ENCODE data around the gene TWF2. TPM values are rescaled to one million over a fixed set of nuclear protein-coding genes. Genes with fewer than 3 reads are reported as not detected.

TWF2 gene
- total RNA-seq, 2 experiments from 2014 or later, result 118 to 119 TPM

DNA sequence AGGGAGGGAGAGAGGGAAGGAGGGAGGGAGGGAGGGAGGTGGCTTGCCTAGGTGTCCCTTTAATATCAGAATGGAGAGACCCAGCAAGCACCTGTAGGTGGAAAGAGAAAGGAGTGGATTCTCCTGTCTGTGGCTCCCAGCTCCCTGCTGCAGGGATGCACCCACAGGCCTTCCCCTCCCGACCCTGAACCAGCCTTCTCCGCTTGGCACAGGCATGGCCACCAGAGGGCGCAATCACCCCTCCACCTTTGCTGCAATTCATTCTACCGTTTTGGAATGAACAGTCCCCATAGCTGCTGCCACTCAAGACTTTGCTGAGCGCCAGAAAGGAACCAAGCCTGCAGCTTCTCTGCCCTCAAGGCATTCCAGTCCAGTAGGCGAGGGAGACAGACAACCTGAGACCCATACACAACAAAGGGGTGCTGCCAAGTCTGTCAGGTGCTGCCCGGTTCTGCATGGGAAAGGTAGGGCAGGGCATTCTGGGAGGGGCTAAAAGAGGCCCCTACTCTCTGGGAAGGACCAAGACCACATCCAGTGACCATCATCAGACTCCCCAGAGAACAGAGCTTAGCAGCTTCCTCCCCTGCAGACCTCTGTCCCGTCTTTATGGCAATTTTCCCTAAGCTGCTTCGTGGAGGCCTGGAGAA is 18.5 kb downstream of the TWF2 start:
- DNase-seq, result peak; percentile 91
- H3K27me3 Mint-ChIP-seq, result no peaks in the 10 kb centered on the region
- peaks cover 9% of the 10 kb centered on the region for H3K36me3 Mint-ChIP-seq (ENCODE audit: low read depth)
- H3K9me3 Mint-ChIP-seq, result no peaks in the 10 kb centered on the region
- ChIA-PET CTCF (interaction anchor here (0.6 to 7.3 kb wide), 38 partner anchors 10 to 551 kb away, joined by 3 to 138 read pairs (median 5); partner anchors contain the start of genes ABHD14B, POC1A, PPM1M and TWF2), POLR2A (interaction anchor here (1.0 to 11.1 kb wide), 14 partner anchors 11 to 226 kb away, joined by 3 to 121 read pairs (median 6); partner anchors contain the start of genes GLYCTK, POC1A, PPM1M and TWF2)
- peak overlapping the region; percentile 50 for H3K4me3 Mint-ChIP-seq
- peaks cover 91% of the 10 kb centered on the region for H3K4me1 Mint-ChIP-seq
- H3K27ac Mint-ChIP-seq, result peak overlapping the region; percentile 79

DNA sequence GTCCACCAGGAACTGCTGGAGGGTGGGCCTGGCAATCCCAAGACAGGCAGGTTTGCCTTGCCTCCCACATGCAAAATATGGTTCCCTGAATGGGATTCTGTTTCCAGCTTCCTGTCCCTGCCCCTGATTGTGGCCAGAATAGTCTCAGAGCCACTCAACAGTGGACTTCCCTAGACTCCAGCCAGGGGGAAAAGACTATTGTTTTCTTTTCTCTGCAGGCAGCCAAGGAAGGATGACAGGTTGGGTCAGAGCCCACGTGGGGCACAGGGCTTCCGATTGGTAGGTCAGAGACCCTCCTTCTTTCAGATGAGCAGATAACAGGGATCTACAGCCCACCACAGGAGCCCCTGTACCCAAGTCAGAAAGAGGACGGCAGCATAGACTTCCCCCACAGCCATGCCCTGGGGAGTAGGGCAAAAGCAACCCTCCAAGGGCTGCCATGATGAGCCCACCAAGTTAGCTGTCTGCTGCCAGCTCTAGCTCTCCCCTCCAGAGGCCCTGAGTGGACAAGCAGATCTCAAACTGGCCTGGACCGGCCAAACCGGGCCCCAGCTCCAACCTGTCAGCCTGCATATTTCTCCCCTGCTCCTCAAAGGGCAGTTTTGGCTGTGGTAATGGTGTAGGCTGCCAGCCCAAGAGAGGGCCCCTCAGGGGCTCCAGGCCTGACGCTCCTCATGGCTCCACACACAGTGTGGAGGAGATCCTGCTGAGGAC is 19.9 kb downstream of the TWF2 start:
- H3K4me3 Mint-ChIP-seq, result peak overlapping the region; percentile 41
- H3K36me3 Mint-ChIP-seq (ENCODE audit: low read depth), result peaks cover 23% of the 10 kb centered on the region
- H3K27ac Mint-ChIP-seq, result peak overlapping the region; percentile 97
- DNase-seq, result no peak
- peaks cover 92% of the 10 kb centered on the region for H3K4me1 Mint-ChIP-seq
- no peaks in the 10 kb centered on the region for H3K9me3 Mint-ChIP-seq
- ChIA-PET POLR2A (interaction anchor here (0.7 to 11.1 kb wide), 8 partner anchors 12 to 161 kb away, joined by 3 to 121 read pairs (median 6); partner anchors contain the start of genes GLYCTK, POC1A, TWF2 and WDR82), CTCF (interaction anchor here (0.7 to 7.3 kb wide), 19 partner anchors 9 to 557 kb away, joined by 3 to 138 read pairs (median 12); partner anchors contain the start of genes TWF2 and WDR82)
- H3K27me3 Mint-ChIP-seq, result no peaks in the 10 kb centered on the region

DNA sequence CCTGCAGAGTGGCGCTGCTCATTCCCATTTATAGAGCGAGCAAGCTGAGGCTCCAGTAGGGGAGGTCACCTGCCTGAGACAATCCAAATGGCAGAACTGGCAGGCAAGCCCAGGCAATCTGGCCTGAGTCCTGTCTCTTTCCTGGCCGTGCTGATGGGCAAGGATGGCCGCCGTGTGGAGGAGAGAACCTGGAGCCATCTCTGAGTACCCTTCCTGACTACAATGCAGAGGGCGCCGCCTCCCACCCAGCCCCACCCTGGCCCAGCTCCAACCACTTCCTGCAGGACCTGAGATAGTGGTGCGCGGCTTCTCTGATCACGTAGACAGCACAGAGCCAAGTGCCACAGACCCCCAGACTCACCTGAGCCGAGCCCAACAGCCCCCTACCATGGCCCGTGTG is 20.5 kb downstream of the TWF2 start:
- Mint-ChIP-seq H3K4me3 (peak overlapping the region; percentile 65), H3K27ac (peak overlapping the region; percentile 97), H3K4me1 (peaks cover 89% of the 10 kb centered on the region), H3K36me3 (ENCODE audit: low read depth) (peaks cover 29% of the 10 kb centered on the region), H3K9me3 (no peaks in the 10 kb centered on the region), H3K27me3 (no peaks in the 10 kb centered on the region)
- ChIA-PET CTCF (interaction anchor here (0.6 to 7.3 kb wide), 12 partner anchors 8 to 197 kb away, joined by 3 to 138 read pairs (median 10); partner anchors contain the start of gene WDR82), POLR2A (interaction anchor here (1.2 to 11.1 kb wide), 5 partner anchors 13 to 162 kb away, joined by 3 to 121 read pairs (median 5); partner anchors contain the start of genes DUSP7, TWF2 and WDR82)
- DNase-seq, result peak; percentile 71

DNA sequence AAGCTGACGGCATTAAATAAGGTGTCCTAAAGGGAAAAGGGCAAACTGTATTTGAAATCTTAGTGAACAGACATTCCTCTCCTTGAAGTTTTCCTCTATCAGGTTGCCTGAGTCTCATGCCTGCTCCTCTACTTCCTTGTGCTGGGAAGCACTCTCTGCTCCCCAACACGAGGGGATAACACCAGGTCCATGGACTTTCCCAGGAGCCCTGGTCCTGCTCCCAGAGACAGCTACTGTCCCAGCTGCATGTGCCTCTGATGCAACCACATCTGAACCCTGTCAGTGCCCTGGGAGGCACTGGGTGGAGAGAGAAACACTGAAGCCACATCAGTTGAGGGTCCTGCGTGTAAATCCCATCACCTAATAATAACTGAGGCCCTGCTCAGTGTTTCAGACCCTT is 20.9 kb downstream of the TWF2 start:
- Mint-ChIP-seq H3K4me1 (peaks cover 86% of the 10 kb centered on the region), H3K4me3 (peak overlapping the region; percentile 65), H3K27me3 (no peaks in the 10 kb centered on the region), H3K9me3 (no peaks in the 10 kb centered on the region), H3K36me3 (ENCODE audit: low read depth) (peaks cover 32% of the 10 kb centered on the region), H3K27ac (peak overlapping the region; percentile 97)
- CTCF ChIA-PET, result interaction anchor here (0.5 to 7.3 kb wide), 12 partner anchors 8 to 419 kb away, joined by 3 to 138 read pairs (median 7); partner anchors contain the start of gene WDR82
- POLR2A ChIA-PET, result interaction anchor here (1.2 to 11.1 kb wide), 5 partner anchors 13 to 161 kb away, joined by 3 to 121 read pairs (median 5); partner anchors contain the start of genes DUSP7, TWF2 and WDR82
- DNase-seq, result no peak

DNA sequence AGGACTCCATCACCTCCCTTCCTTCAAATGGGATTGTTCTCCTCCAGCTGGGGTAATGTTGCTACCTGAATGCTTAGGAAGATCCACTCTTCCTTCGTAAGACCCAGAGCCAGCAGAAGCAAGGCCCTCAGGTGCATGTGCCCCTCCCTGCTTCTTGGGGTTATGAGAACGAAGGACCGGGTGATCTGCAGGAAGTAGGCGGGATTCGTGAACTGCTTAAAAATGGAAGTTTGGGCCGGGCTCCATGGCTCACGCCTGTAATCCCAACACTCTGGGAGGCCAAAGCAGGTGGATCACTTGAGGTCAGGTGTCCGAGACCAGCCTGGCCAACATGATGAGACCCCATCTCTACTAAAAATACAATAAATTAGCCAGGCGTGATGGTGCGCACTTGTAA is 21.6 kb downstream of the TWF2 start:
- no peaks in the 10 kb centered on the region for H3K27me3 Mint-ChIP-seq
- peaks cover 38% of the 10 kb centered on the region for H3K36me3 Mint-ChIP-seq (ENCODE audit: low read depth)
- peak overlapping the region; percentile 65 for H3K4me3 Mint-ChIP-seq
- no peaks in the 10 kb centered on the region for H3K9me3 Mint-ChIP-seq
- ChIA-PET CTCF (interaction anchor here (0.5 to 7.3 kb wide), 8 partner anchors 7 to 419 kb away, joined by 3 to 138 read pairs (median 10); partner anchors contain the start of gene WDR82), POLR2A (interaction anchor here (0.7 to 11.1 kb wide), 13 partner anchors 12 to 221 kb away, joined by 3 to 121 read pairs (median 3); partner anchors contain the start of genes DUSP7, RPL29, TWF2 and WDR82)
- H3K27ac Mint-ChIP-seq, result peak overlapping the region; percentile 97
- peaks cover 81% of the 10 kb centered on the region for H3K4me1 Mint-ChIP-seq
- peak; percentile 33 for DNase-seq

DNA sequence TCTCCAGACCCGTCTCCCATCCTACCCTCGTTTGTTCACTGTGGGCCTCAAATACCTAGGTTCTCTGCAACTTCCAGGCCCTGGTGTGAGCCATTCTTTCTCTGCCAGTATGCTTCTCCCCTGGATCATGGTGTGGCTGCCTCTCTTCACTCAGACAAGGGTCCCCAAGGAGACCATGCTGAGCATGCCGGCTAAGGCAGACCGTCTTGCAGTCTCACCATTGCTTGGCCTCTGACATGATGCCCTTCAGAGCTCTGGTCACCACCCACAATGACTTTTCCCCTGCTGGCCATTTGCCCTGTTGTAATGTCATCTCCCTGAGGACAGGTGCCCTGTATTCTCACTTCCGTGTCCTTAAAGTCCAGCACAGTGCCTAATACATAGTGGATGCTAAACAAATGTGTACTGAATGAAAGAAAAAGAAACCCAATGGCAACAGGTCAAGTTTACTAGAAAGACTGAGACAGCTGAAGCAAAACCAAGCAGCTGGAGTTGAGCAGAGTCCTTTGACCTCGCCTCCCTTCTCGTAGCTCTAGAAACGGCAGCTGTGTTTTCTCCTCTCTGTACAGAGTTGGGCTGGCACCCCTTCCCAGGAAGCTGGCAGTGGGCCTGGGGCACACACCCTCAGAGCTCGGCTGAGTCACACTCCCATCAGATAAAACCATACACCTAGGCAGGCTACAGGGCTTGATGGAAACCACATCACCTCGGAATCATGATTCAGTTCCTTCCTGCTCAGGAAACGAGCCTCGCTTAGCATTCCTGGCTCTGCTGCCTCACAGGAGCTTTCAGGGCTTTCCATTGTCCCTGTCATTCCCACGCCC is 22.2 kb downstream of the TWF2 start:
- Mint-ChIP-seq H3K27ac (peak overlapping the region; percentile 97), H3K4me1 (peaks cover 77% of the 10 kb centered on the region), H3K4me3 (peak overlapping the region; percentile 65), H3K9me3 (no peaks in the 10 kb centered on the region), H3K36me3 (ENCODE audit: low read depth) (peaks cover 44% of the 10 kb centered on the region), H3K27me3 (no peaks in the 10 kb centered on the region)
- POLR2A ChIA-PET, result interaction anchor here (0.5 to 11.1 kb wide), 14 partner anchors 14 to 234 kb away, joined by 3 to 121 read pairs (median 3); partner anchors contain the start of genes DUSP7, RPL29, TWF2 and WDR82
- DNase-seq, result peak; percentile 64
- CTCF ChIA-PET, result interaction anchor here (1.0 to 7.3 kb wide), 6 partner anchors 10 to 163 kb away, joined by 3 to 138 read pairs (median 6); no protein-coding TSS in a partner anchor

DNA sequence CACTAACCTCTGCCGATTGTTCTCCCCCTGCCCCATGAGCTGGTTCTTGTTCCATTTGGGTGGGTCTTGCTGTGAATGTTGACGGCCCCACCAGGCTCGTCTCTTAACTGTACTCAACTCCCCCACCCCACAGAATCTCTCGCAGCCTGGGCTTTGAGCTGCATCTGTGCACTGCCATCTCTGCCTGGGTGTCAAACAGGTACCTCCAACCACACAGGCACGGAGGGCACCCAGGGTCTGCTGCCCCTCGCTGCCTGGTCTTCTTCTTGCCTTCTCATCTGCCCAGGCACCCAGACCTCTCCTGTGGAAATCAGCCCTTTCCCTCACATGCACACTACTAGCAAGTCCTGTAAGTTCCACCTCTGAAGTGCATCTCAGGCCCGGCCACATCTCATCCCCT is 23.6 kb downstream of the TWF2 start:
- peaks cover 63% of the 10 kb centered on the region for H3K4me1 Mint-ChIP-seq
- no peaks in the 10 kb centered on the region for H3K27me3 Mint-ChIP-seq
- H3K27ac Mint-ChIP-seq, result peak overlapping the region; percentile 65
- no peak overlapping the region for H3K4me3 Mint-ChIP-seq
- H3K9me3 Mint-ChIP-seq, result no peaks in the 10 kb centered on the region
- no peak for DNase-seq
- ChIA-PET POLR2A (interaction anchor here (0.8 to 1.1 kb wide), 2 partner anchors 10 to 62 kb away, joined by 3 read pairs; no protein-coding TSS in a partner anchor), CTCF (no interaction called here)
- peaks cover 58% of the 10 kb centered on the region for H3K36me3 Mint-ChIP-seq (ENCODE audit: low read depth)

DNA sequence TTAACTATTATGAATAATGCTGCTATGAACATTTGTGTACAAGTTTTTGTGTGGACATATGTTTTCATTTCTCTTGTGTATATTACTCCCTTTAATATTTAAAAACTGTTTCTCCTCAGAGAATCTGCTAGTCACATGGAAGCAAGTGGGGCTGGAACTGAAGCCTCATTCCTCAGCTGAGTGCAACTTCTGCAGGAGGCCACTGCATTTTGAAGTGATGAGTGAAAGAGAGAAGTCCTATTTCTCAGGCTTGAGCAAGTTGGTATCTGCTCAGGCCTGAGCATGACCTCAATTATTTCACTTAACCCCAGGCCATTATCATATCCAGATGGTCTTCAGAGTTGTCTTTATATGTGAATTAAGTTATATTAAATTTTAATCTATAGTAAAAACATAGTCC is 25.1 kb downstream of the TWF2 start:
- H3K4me1 Mint-ChIP-seq, result peaks cover 50% of the 10 kb centered on the region
- H3K9me3 Mint-ChIP-seq, result no peaks in the 10 kb centered on the region
- no peak overlapping the region for H3K27ac Mint-ChIP-seq
- H3K4me3 Mint-ChIP-seq, result no peak overlapping the region
- DNase-seq, result no peak
- H3K27me3 Mint-ChIP-seq, result no peaks in the 10 kb centered on the region
- peaks cover 70% of the 10 kb centered on the region for H3K36me3 Mint-ChIP-seq (ENCODE audit: low read depth)
- POLR2A ChIA-PET, result no interaction called here
- CTCF ChIA-PET, result no interaction called here

DNA sequence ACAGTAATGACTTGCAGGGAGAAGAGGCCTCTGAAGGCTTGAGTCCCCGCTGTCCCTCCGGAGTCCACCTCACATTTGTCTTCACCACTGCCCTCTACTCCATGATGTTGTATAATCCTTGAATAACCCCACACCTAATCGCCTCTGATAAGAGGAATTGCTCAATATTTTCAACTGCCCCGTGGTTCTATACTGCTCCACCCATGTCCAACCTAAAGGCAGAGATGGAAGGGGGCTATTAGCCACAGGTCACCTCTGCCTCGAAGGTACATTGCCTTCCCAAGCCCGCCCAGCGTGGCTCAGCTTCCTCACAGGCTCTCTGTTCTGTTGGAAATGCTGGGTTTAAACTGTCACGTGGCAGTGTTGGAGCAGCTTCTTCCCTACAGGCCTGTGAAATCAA is 26.0 kb downstream of the TWF2 start:
- Mint-ChIP-seq H3K27me3 (no peaks in the 10 kb centered on the region), H3K27ac (no peak overlapping the region), H3K36me3 (ENCODE audit: low read depth) (peaks cover 79% of the 10 kb centered on the region), H3K9me3 (no peaks in the 10 kb centered on the region), H3K4me3 (no peak overlapping the region), H3K4me1 (peaks cover 41% of the 10 kb centered on the region)
- CTCF ChIA-PET, result interaction anchor here (5.9 kb wide), 1 partner anchor 8 kb away, joined by 43 read pairs; no protein-coding TSS in a partner anchor
- DNase-seq, result no peak
- POLR2A ChIA-PET, result no interaction called here

DNA sequence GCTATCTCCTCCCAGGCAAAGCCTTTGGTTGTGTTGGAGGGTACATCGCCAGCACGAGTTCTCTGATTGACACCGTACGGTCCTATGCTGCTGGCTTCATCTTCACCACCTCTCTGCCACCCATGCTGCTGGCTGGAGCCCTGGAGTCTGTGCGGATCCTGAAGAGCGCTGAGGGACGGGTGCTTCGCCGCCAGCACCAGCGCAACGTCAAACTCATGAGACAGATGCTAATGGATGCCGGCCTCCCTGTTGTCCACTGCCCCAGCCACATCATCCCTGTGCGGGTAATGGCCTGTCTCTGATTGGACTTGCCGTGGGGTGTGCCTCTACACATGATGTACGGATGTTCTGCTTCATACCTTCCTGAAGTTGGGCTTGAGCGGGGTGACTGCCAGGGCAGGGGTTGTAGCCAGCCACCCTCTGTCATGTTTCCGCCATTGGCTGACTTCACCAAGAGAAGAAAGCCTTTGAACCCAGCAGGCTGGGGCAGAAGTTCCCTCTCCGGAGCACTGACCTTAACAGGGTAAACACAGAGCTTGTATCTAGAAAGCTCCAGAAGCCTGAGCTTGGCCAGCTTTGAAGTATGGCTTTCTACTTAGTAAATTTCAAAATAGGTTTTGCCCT is 27.6 kb downstream of the TWF2 start:
- no peak overlapping the region for H3K4me3 Mint-ChIP-seq
- ChIA-PET CTCF (interaction anchor here (1.4 to 5.9 kb wide), 2 partner anchors 9 to 21 kb away, joined by 3 to 43 read pairs; no protein-coding TSS in a partner anchor), POLR2A (interaction anchor here (1.0 kb wide), 1 partner anchor 155 kb away, joined by 3 read pairs; the partner anchor contains the start of gene DUSP7)
- H3K36me3 Mint-ChIP-seq (ENCODE audit: low read depth), result peaks cover 91% of the 10 kb centered on the region
- H3K27me3 Mint-ChIP-seq, result no peaks in the 10 kb centered on the region
- no peak for DNase-seq
- H3K4me1 Mint-ChIP-seq, result peaks cover 28% of the 10 kb centered on the region
- no peaks in the 10 kb centered on the region for H3K9me3 Mint-ChIP-seq
- no peak overlapping the region for H3K27ac Mint-ChIP-seq

DNA sequence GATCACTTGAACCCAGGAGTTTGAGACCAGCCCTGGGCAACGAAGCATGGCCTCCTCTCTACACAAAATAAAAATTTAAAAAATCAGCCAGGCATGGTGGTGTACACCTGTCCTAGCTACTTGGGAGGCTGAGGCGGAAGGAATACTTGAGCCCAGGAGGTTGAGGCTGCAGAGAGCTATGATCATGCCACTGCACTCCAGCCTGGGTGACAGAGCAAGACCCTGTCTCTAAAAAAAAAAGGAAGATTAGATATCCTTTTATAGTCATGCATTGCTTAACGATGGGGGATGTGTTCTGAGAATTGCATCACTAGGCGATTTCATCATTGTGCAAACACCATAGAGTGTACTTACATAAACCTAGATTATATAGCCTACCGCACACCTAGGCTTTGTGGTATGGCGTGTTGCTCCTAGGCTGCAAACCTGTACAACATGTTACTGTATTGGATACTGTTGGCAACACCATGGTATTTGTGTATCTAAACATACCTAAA is 28.4 kb downstream of the TWF2 start:
- Mint-ChIP-seq H3K36me3 (ENCODE audit: low read depth) (peaks cover 96% of the 10 kb centered on the region), H3K4me3 (no peak overlapping the region), H3K27ac (no peak overlapping the region), H3K4me1 (peaks cover 27% of the 10 kb centered on the region), H3K27me3 (no peaks in the 10 kb centered on the region), H3K9me3 (no peaks in the 10 kb centered on the region)
- POLR2A ChIA-PET, result interaction anchor here (0.8 to 1.4 kb wide), 2 partner anchors 11 to 13 kb away, joined by 3 read pairs; no protein-coding TSS in a partner anchor
- no peak for DNase-seq
- CTCF ChIA-PET, result interaction anchor here (1.4 to 5.9 kb wide), 2 partner anchors 10 to 22 kb away, joined by 3 to 43 read pairs; no protein-coding TSS in a partner anchor
